ENCODE measurements around the gene RFX2.

GRCh38 chr19:5957170-5957569 lies 153.1 kb downstream of the RFX2 start:
- TF ChIP-seq CTCF (IDR thresholded peaks at IDR 0.05) = no peak
- no peak for TF ChIP-seq POLR2AphosphoS5 (IDR thresholded peaks at IDR 0.05)
- no peak for TF ChIP-seq EP300 (IDR thresholded peaks at IDR 0.05)
